Measurements from ENCODE around the gene MUC20. TPM values are rescaled to one million over a fixed set of nuclear protein-coding genes. Genes with fewer than 3 reads are reported as not detected.
A peak's percentile ranks its signal among the peaks of the same experiment; 100 is the strongest.
"Not testable (repeated sequence)": the region's sequence is repeated elsewhere in the genome, so short reads cannot be mapped to it uniquely, and the experiment has no call there.

MUC20 gene
- total RNA-seq, 1 experiment from 2014 or later = not detected

DNA sequence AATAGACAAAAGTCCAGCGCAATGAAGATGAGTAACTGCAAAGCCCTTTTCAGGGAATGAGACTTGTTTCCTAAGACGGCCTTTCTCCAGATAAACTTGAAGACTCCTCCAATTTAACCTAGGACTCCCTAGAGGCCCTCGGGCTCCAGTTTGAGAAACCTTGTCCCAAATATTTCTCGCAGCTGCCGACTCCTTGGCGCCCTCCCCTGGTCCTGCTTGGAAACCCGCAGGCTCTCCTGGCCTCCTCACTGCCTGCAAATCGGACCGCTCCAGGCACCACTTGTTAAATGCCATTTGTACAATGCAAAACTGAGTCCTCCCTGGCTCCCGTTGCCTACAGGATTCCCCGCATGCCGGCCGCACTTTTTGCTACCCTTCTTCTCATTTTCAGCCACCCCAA lies 54.1 kb downstream of the MUC20 start:
- ATAC-seq (peak; percentile 90), DNase-seq (ENCODE audit: low read depth, low spot score) (peak; percentile 12)
- H3K27ac ChIP-seq (ENCODE audit: low read length) = no peak overlapping the region
- TF ChIP-seq TCF7L2 (IDR thresholded peaks at IDR 0.05; ENCODE audit: low read depth, low read length) = no peak
- TF ChIP-seq, protein P1, sequence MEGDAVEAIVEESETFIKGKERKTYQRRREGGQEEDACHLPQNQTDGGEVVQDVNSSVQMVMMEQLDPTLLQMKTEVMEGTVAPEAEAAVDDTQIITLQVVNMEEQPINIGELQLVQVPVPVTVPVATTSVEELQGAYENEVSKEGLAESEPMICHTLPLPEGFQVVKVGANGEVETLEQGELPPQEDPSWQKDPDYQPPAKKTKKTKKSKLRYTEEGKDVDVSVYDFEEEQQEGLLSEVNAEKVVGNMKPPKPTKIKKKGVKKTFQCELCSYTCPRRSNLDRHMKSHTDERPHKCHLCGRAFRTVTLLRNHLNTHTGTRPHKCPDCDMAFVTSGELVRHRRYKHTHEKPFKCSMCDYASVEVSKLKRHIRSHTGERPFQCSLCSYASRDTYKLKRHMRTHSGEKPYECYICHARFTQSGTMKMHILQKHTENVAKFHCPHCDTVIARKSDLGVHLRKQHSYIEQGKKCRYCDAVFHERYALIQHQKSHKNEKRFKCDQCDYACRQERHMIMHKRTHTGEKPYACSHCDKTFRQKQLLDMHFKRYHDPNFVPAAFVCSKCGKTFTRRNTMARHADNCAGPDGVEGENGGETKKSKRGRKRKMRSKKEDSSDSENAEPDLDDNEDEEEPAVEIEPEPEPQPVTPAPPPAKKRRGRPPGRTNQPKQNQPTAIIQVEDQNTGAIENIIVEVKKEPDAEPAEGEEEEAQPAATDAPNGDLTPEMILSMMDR (IDR thresholded peaks at IDR 0.05) = peak; percentile 95
- ChIA-PET CTCF (no interaction called here), POLR2A (no interaction called here)
- H3K36me3 ChIP-seq (ENCODE audit: control insufficient read depth, insufficient read depth, low read length) = no peaks in the 10 kb centered on the region
- intact Hi-C loops (cut with micrococcal nuclease; ENCODE audit: unreplicated experiment) = no loop called here
- H3K4me1 ChIP-seq (ENCODE audit: control insufficient read depth, insufficient read depth, low read length) = no peaks in the 10 kb centered on the region
- BruUV-seq (replicated peaks) = no TSS peak
- H3K4me3 ChIP-seq (ENCODE audit: low read depth in 2 of 2, low read length in 2 of 2) = no peak overlapping the region
- in situ Hi-C loops (cut with HindIII; ENCODE audit: low pct_unique_long_range_greater_than_20kb, low sequenced_read_pairs) = no loop called here
- no peaks in the 10 kb centered on the region for H3K27me3 ChIP-seq (ENCODE audit: control insufficient read depth, insufficient read depth, low read length)
- no peaks in the 10 kb centered on the region for H3K9me3 ChIP-seq (ENCODE audit: control insufficient read depth, insufficient read depth, low read depth, low read length)

DNA sequence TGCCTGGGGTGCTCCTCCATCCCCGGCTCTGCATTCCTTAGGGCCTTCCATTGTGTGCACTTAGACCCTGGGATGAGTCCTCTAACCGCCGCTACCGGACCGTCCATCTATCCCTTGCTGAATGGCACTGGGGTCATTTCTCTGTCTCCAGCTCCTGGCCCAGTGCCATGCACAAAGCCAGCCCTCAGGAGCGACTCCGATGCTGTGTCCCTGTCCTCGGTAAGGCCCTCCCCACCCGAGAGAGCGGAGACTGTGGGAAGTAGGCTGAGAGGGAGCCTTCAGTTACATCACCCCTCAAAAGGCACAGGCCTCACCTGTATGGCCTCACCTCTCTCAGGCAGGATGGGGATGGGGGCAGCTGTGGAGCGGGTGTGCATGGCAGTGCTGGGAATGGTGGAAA lies 57.2 kb downstream of the MUC20 start:
- CTCF ChIA-PET = interaction anchor here (0.6 kb wide), 1 partner anchor 82 kb away, joined by 6 read pairs; no protein-coding TSS in a partner anchor
- H3K27ac ChIP-seq (ENCODE audit: low read length) = no peak overlapping the region
- in situ Hi-C loops (cut with HindIII; ENCODE audit: low pct_unique_long_range_greater_than_20kb, low sequenced_read_pairs) (no loop called here), intact Hi-C loops (cut with micrococcal nuclease; ENCODE audit: unreplicated experiment) (no loop called here)
- ATAC-seq (no peak), DNase-seq (ENCODE audit: low read depth, low spot score) (no peak)
- no peak for TF ChIP-seq POLR2AphosphoS5 (IDR thresholded peaks at IDR 0.05; ENCODE audit: low read depth, low read length)
- no peak for TF ChIP-seq SIN3A (IDR thresholded peaks at IDR 0.05; ENCODE audit: borderline replicate concordance, insufficient read depth, low read depth, low read length)
- TF ChIP-seq, protein P1 (IDR thresholded peaks at IDR 0.05) = no peak
- no peak for TF ChIP-seq TCF7L2 (IDR thresholded peaks at IDR 0.05; ENCODE audit: low read depth, low read length)
- no peak for TF ChIP-seq REST (IDR thresholded peaks at IDR 0.05; ENCODE audit: insufficient read depth in 1 of 2, low read depth in 2 of 2, low read length in 1 of 2)
- POLR2A ChIA-PET = no interaction called here
- H3K9me3 ChIP-seq (ENCODE audit: control insufficient read depth, insufficient read depth, low read depth, low read length) = no peaks in the 10 kb centered on the region
- BruUV-seq (replicated peaks) = no TSS peak
- H3K4me1 ChIP-seq (ENCODE audit: control insufficient read depth, insufficient read depth, low read length) = no peaks in the 10 kb centered on the region
- no peaks in the 10 kb centered on the region for H3K36me3 ChIP-seq (ENCODE audit: control insufficient read depth, insufficient read depth, low read length)
- no peak overlapping the region for H3K4me3 ChIP-seq (ENCODE audit: low read depth in 2 of 2, low read length in 2 of 2)
- H3K27me3 ChIP-seq (ENCODE audit: control insufficient read depth, insufficient read depth, low read length) = no peaks in the 10 kb centered on the region

GRCh38 chr3:195781236-195781635 lies 60.5 kb downstream of the MUC20 start:
- CTCF ChIA-PET; H3K27me3 ChIP-seq (ENCODE audit: control insufficient read depth, insufficient read depth, low read length); ATAC-seq; intact Hi-C loops (cut with micrococcal nuclease; ENCODE audit: unreplicated experiment); H3K9me3 ChIP-seq (ENCODE audit: control insufficient read depth, insufficient read depth, low read depth, low read length); BruUV-seq (replicated peaks); POLR2A ChIA-PET; in situ Hi-C loops (cut with HindIII; ENCODE audit: low pct_unique_long_range_greater_than_20kb, low sequenced_read_pairs); H3K4me1 ChIP-seq (ENCODE audit: control insufficient read depth, insufficient read depth, low read length); H3K36me3 ChIP-seq (ENCODE audit: control insufficient read depth, insufficient read depth, low read length); DNase-seq (ENCODE audit: low read depth, low spot score); H3K27ac ChIP-seq (ENCODE audit: low read length); H3K4me3 ChIP-seq (ENCODE audit: low read depth in 2 of 2, low read length in 2 of 2): not testable (repeated sequence)

Small RNA genes within 50 kb of the gene (microRNA-seq; reads per million reads assigned to microRNA genes)
- not detected for gene MIR570 (ENCODE audit: unreplicated experiment)

Other genes starting within 250 kb of the MUC20 start
- 60.2 TPM for gene PPP1R2, start 177.7 kb upstream of the MUC20 start, total RNA-seq (2021; ENCODE audit: unreplicated experiment)
- not detected for gene APOD, start 137.0 kb upstream of the MUC20 start, total RNA-seq (2021; ENCODE audit: unreplicated experiment)
- gene MUC4, start 91.0 kb downstream of the MUC20 start, total RNA-seq (2021; ENCODE audit: unreplicated experiment) = 0.03 TPM
- gene TNK2, start 187.6 kb downstream of the MUC20 start, total RNA-seq (2021; ENCODE audit: unreplicated experiment) = 72.3 TPM